ENCODE measurements around the gene NPSR1. TPM values are rescaled to one million over a fixed set of nuclear protein-coding genes. Genes with fewer than 3 reads are reported as not detected.

The NPSR1 gene
- total RNA-seq, 1 donor from 2014 or later = not detected

GRCh38 chr7:34823650-34824258 lies 165.7 kb downstream of the NPSR1 start:
- TF ChIP-seq, protein P1, sequence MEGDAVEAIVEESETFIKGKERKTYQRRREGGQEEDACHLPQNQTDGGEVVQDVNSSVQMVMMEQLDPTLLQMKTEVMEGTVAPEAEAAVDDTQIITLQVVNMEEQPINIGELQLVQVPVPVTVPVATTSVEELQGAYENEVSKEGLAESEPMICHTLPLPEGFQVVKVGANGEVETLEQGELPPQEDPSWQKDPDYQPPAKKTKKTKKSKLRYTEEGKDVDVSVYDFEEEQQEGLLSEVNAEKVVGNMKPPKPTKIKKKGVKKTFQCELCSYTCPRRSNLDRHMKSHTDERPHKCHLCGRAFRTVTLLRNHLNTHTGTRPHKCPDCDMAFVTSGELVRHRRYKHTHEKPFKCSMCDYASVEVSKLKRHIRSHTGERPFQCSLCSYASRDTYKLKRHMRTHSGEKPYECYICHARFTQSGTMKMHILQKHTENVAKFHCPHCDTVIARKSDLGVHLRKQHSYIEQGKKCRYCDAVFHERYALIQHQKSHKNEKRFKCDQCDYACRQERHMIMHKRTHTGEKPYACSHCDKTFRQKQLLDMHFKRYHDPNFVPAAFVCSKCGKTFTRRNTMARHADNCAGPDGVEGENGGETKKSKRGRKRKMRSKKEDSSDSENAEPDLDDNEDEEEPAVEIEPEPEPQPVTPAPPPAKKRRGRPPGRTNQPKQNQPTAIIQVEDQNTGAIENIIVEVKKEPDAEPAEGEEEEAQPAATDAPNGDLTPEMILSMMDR (conservative IDR thresholded peaks at IDR 0.05) = peak; percentile 92
- Mint-ChIP-seq H3K36me3 (no peaks in the 10 kb centered on the region), H3K9me3 (no peaks in the 10 kb centered on the region), H3K4me3 (no peak overlapping the region), H3K27ac (no peak overlapping the region), H3K4me1 (ENCODE audit: unreplicated experiment) (no peaks in the 10 kb centered on the region), H3K27me3 (peaks cover 6% of the 10 kb centered on the region)
- peak; percentile 66 for DNase-seq (ENCODE audit: extremely low spot score, unreplicated experiment)

- TF ChIP-seq, protein P1 (conservative IDR thresholded peaks at IDR 0.05) = no peak
- Mint-ChIP-seq H3K27me3 (peaks cover 6% of the 10 kb centered on the region), H3K4me3 (no peak overlapping the region), H3K4me1 (ENCODE audit: unreplicated experiment) (no peaks in the 10 kb centered on the region), H3K36me3 (no peaks in the 10 kb centered on the region), H3K9me3 (peaks cover 4% of the 10 kb centered on the region), H3K27ac (no peak overlapping the region)
- no peak for DNase-seq (ENCODE audit: extremely low spot score, unreplicated experiment)
These were observed 167.2 kb downstream of the NPSR1 start for GRCh38 chr7:34825221-34825620.

- H3K27me3 Mint-ChIP-seq = peaks cover 3% of the 10 kb centered on the region
- H3K9me3 Mint-ChIP-seq = peaks cover 4% of the 10 kb centered on the region
- no peak overlapping the region for H3K27ac Mint-ChIP-seq
- TF ChIP-seq, protein P1 (conservative IDR thresholded peaks at IDR 0.05) = no peak
- no peak for DNase-seq (ENCODE audit: extremely low spot score, unreplicated experiment)
- no peaks in the 10 kb centered on the region for H3K36me3 Mint-ChIP-seq
- no peaks in the 10 kb centered on the region for H3K4me1 Mint-ChIP-seq (ENCODE audit: unreplicated experiment)
- no peak overlapping the region for H3K4me3 Mint-ChIP-seq
These were observed 172.4 kb downstream of the NPSR1 start for GRCh38 chr7:34830390-34830789.

DNA sequence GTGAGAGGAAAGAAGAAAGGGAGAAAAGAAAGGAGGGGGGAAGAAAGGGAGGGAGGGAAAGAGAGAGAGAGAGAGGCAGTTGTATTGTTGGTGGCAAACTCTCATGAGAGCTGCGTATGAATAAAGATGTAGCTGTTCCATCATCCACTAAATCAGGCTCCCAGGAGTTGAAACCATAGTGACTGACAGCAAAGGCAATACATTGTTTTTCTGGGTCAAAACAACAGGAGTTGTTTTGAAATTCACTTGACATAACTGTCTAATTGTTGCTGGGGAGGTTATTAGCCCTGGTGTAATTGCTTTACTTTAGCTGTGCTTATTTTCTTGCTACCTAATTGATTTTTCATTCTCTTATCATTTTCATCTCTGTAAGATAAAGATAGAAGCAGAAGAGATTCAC lies 173.4 kb downstream of the NPSR1 start:
- peaks cover 4% of the 10 kb centered on the region for H3K9me3 Mint-ChIP-seq
- no peak for DNase-seq (ENCODE audit: extremely low spot score, unreplicated experiment)
- no peak overlapping the region for H3K4me3 Mint-ChIP-seq
- no peaks in the 10 kb centered on the region for H3K36me3 Mint-ChIP-seq
- TF ChIP-seq, protein P1 (conservative IDR thresholded peaks at IDR 0.05) = no peak
- H3K4me1 Mint-ChIP-seq (ENCODE audit: unreplicated experiment) = no peaks in the 10 kb centered on the region
- peaks cover 3% of the 10 kb centered on the region for H3K27me3 Mint-ChIP-seq
- H3K27ac Mint-ChIP-seq = no peak overlapping the region

DNA sequence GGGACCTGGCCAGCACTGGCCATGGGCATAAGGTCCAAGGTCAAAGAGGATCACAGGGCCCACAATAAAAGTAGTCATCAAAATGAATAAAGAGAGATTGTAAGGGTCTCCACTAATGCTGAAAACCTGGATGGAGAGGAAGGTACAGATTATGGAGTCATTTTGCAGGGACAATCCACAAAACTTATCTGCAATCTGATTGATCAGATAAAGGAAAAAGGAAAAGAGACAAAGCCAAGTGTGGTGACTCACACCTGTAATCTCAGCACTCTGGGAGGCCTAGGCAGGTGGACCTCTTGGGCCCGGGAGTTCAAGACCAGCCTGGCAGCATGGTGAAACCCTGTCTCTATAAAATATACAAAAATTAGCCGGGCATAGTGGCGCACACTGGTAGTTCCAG lies 174.0 kb downstream of the NPSR1 start:
- H3K4me1 Mint-ChIP-seq (ENCODE audit: unreplicated experiment) = no peaks in the 10 kb centered on the region

More for the DNA sequence above, 174.0 kb downstream of the NPSR1 start:
- Mint-ChIP-seq H3K27ac (no peak overlapping the region), H3K27me3 (peaks cover 3% of the 10 kb centered on the region), H3K36me3 (no peaks in the 10 kb centered on the region), H3K4me3 (no peak overlapping the region), H3K9me3 (peaks cover 4% of the 10 kb centered on the region)
- TF ChIP-seq, protein P1 (conservative IDR thresholded peaks at IDR 0.05) = no peak
- no peak for DNase-seq (ENCODE audit: extremely low spot score, unreplicated experiment)
